ENCODE results near the gene C5. TPM values are rescaled to one million over a fixed set of nuclear protein-coding genes. Genes with fewer than 3 reads are reported as not detected.

Gene C5
- total and polyA plus RNA-seq, 9 of the 15 experiments (the other 6 are each of a cell fraction or from before 2014, with no cell fraction given): 0.08 to 0.91 (median 0.42) TPM

DNA sequence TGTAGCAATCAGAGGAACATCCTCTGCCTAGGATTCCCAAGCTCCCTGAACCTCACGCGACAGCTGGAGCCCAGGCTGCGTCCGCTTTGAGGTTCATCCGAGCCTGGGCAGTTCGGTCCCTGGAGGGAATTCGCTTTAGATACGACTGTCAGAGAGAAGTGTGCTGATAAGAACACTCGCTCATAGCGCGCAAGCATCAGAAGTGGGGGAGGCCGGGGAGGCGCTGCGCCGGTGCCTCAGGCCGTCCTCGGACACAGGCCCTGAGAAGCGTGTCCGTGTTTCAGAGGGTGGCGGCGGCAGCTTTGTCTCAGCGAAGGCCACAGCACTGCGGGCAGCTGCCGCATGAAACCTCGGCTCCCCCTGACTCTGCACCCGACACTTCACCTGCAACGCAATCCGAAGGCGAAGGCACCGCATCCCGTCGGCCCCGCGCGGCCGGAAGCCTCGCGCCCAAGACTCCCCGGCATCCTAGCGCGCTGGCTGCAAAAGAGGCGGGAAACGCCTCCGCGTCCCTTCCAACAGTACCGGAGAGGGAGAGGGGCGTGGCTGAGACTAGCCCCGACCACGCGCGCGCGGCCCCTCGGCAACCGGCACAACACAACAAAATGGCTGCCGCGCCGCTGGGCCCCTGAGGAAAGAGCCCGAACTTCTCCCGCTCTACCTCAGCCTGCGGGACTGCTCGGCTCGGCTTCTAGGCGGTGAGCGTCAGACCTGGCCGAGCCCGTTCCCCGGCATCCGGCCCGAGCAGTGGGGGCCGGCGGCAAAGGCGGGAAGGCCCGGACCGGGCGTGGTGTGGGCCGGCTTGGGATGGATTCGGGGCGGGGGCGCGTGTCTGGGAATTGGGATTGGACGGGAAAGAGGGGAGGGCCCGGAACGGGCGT, 24.5 kb upstream of the C5 start, which contains the start of gene CNTRL (continued):
- TF ChIP-seq PRPF4 (IDR thresholded peaks at IDR 0.05; ENCODE audit: insufficient read depth, low read depth, low read length, poor library complexity, severe bottlenecking) (no peak), PHB2 (IDR thresholded peaks at IDR 0.05; ENCODE audit: low read depth) (peak; percentile 55; the same call in 1 of the 2 replicates), ZNF551 (CRISPR knock-in tag; IDR thresholded peaks at IDR 0.05) (no peak), TRIM28 (IDR thresholded peaks at IDR 0.05) (peak; percentile 61; the same call in 1 of the 2 replicates), ZNF584 (CRISPR knock-in tag; IDR thresholded peaks at IDR 0.05; ENCODE audit: low read depth) (peak; percentile 82; the same call in 1 of the 2 replicates), ZBTB8A (IDR thresholded peaks at IDR 0.05; ENCODE audit: partially characterized antibody) (no peak), ZNF780A (CRISPR knock-in tag; IDR thresholded peaks at IDR 0.05) (no peak), ZNF3 (CRISPR knock-in tag; IDR thresholded peaks at IDR 0.05) (no peak), USF1 (CRISPR knock-in tag; IDR thresholded peaks at IDR 0.05) (peak; percentile 61), ERF (CRISPR knock-in tag; IDR thresholded peaks at IDR 0.05) (peak; percentile 39; the same call in 1 of the 2 replicates), KDM4B (IDR thresholded peaks at IDR 0.05; ENCODE audit: borderline replicate concordance in 2 of 2, low read depth in 1 of 2) (no peak), RBM39 (optimal IDR thresholded peaks at IDR 0.05; ENCODE audit: low read depth, low read length) (no peak), RBM22 (IDR thresholded peaks at IDR 0.05; ENCODE audit: low read depth, low read length, poor library complexity, severe bottlenecking) (peak; percentile 77), ZNF785 (CRISPR knock-in tag; IDR thresholded peaks at IDR 0.05) (no peak), TAF7 (tag; IDR thresholded peaks at IDR 0.05) (peak; percentile 36), RNF2 (IDR thresholded peaks at IDR 0.05) (peak; percentile 97), BACH1 (tag; IDR thresholded peaks at IDR 0.05) (no peak), BRF1 (IDR thresholded peaks at IDR 0.05; ENCODE audit: borderline replicate concordance, extremely low read depth, insufficient read length) (no peak), TBL1XR1 (IDR thresholded peaks at IDR 0.05; ENCODE audit: low read length in 2 of 2) (no peak), XRCC3 (IDR thresholded peaks at IDR 0.05) (no peak)
- TF ChIP-seq, protein P1, sequence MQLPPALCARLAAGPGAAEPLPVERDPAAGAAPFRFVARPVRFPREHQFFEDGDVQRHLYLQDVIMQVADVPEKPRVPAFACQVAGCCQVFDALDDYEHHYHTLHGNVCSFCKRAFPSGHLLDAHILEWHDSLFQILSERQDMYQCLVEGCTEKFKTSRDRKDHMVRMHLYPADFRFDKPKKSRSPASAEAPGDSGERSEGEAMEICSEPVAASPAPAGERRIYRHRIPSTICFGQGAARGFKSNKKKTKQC (CRISPR knock-in tag; IDR thresholded peaks at IDR 0.05): peak; percentile 96
- TF ChIP-seq, protein P2, sequence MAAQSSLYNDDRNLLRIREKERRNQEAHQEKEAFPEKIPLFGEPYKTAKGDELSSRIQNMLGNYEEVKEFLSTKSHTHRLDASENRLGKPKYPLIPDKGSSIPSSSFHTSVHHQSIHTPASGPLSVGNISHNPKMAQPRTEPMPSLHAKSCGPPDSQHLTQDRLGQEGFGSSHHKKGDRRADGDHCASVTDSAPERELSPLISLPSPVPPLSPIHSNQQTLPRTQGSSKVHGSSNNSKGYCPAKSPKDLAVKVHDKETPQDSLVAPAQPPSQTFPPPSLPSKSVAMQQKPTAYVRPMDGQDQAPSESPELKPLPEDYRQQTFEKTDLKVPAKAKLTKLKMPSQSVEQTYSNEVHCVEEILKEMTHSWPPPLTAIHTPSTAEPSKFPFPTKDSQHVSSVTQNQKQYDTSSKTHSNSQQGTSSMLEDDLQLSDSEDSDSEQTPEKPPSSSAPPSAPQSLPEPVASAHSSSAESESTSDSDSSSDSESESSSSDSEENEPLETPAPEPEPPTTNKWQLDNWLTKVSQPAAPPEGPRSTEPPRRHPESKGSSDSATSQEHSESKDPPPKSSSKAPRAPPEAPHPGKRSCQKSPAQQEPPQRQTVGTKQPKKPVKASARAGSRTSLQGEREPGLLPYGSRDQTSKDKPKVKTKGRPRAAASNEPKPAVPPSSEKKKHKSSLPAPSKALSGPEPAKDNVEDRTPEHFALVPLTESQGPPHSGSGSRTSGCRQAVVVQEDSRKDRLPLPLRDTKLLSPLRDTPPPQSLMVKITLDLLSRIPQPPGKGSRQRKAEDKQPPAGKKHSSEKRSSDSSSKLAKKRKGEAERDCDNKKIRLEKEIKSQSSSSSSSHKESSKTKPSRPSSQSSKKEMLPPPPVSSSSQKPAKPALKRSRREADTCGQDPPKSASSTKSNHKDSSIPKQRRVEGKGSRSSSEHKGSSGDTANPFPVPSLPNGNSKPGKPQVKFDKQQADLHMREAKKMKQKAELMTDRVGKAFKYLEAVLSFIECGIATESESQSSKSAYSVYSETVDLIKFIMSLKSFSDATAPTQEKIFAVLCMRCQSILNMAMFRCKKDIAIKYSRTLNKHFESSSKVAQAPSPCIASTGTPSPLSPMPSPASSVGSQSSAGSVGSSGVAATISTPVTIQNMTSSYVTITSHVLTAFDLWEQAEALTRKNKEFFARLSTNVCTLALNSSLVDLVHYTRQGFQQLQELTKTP (IDR thresholded peaks at IDR 0.05; ENCODE audit: low read depth in 1 of 2, partially characterized antibody in 2 of 2): no peak
